Prostate gland (tissue), 2 donors: ENCODE results near the gene PIK3R6.

Experiments
- POLR2A ChIP-seq: fragments of 450-650 bp; IDR thresholded peaks from one replicate; pipeline ENCODE4 v1.6.1; 2016; ENCODE audit warnings: antibody characterized with exemption, mild to moderate bottlenecking
- POLR2AphosphoS5 ChIP-seq: sonication (generic); formaldehyde crosslinking; IDR thresholded peaks from one replicate; pipeline ENCODE4 v1.6.1; 2017; ENCODE audit warnings: antibody characterized with exemption
- TF ChIP-seq, protein P1 (sequence below), 4 experiments: fragments of 200-600 bp in 2 of 4; fragments of 450-650 bp in 2 of 4; sonication (generic) in 2 of 4; IDR thresholded peaks; 1 replicate in 3 of 4; 2 replicates in 1 of 4; pipeline ENCODE4 v1.5.1; 2016 to 2019; ENCODE audit warnings: antibody characterized with exemption in 4 of 4, mild to moderate bottlenecking in 2 of 4, moderate library complexity in 2 of 4

DNA sequence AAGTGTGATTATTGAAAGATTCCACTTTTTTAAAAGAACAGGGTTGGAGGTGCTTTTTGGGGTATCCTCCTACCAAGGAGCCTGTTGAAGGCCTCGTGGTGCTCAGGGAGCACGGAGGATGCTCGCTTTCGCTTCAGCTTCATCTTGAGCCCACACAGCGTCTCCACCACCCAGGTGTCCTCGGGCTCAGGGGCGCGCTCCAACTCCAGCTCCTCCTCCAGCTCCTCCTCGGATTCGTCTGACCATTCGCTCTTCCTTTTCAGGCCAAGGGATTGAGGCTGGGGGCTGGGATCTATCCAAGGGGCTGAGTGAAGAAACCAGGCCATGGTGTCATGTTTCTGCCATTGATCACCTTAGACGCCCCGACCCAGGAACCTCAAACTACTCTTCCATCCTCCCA lies 110.3 kb downstream of the PIK3R6 start:
- TF ChIP-seq, protein P1, sequence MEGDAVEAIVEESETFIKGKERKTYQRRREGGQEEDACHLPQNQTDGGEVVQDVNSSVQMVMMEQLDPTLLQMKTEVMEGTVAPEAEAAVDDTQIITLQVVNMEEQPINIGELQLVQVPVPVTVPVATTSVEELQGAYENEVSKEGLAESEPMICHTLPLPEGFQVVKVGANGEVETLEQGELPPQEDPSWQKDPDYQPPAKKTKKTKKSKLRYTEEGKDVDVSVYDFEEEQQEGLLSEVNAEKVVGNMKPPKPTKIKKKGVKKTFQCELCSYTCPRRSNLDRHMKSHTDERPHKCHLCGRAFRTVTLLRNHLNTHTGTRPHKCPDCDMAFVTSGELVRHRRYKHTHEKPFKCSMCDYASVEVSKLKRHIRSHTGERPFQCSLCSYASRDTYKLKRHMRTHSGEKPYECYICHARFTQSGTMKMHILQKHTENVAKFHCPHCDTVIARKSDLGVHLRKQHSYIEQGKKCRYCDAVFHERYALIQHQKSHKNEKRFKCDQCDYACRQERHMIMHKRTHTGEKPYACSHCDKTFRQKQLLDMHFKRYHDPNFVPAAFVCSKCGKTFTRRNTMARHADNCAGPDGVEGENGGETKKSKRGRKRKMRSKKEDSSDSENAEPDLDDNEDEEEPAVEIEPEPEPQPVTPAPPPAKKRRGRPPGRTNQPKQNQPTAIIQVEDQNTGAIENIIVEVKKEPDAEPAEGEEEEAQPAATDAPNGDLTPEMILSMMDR (IDR thresholded peaks at IDR 0.05): no peak
- TF ChIP-seq POLR2A (no peak), POLR2AphosphoS5 (no peak)
